Heart left ventricle (tissue), 16 donors: ENCODE measurements around the gene NMU. TPM values are rescaled to one million over a fixed set of nuclear protein-coding genes. Genes with fewer than 3 reads are reported as not detected.
"Not testable (repeated sequence)": the region's sequence is repeated elsewhere in the genome, so short reads cannot be mapped to it uniquely, and the experiment has no call there.

Experiments used
- ATAC-seq, 4 donors: fragments of 200-7000 bp; cut with Tn5 transposase; one replicate each; pipeline ENCODE4 v1.9.1; 2020 to 2022; ENCODE audit warnings: moderate library complexity in 4 of 4, mild to moderate bottlenecking in 3 of 4, moderate number of reproducible peaks in 1 of 4
- DNase-seq, 5 donors: peaks; one replicate each; pipeline ENCODE4 v3.0.0-alpha.2; 2020
- H3K27ac ChIP-seq, 12 donors: fragments of 200-600 bp; sonication (generic) in 4 of 12; one replicate each; pipeline versions ENCODE4 v1.5.0 to v1.8.0; 2016 to 2022; ENCODE audit warnings: mild to moderate bottlenecking in 2 of 12
- H3K27me3 ChIP-seq, 9 donors: fragments of 200-600 bp; sonication (generic) in 2 of 9; one replicate each; pipeline versions ENCODE4 v1.5.1 to v1.8.0; 2016 to 2022; ENCODE audit warnings: mild to moderate bottlenecking in 3 of 9
- H3K36me3 ChIP-seq, 9 donors: fragments of 200-600 bp; sonication (generic) in 2 of 9; one replicate each; pipeline versions ENCODE4 v1.5.0 to v1.8.0; 2018 to 2022; ENCODE audit warnings: mild to moderate bottlenecking in 2 of 9
- H3K4me1 ChIP-seq, 12 donors: fragments of 200-600 bp; sonication (generic) in 4 of 12; one replicate each; pipeline versions ENCODE4 v1.5.0 to v1.8.0; 2016 to 2022; ENCODE audit warnings: mild to moderate bottlenecking in 3 of 12
- H3K4me3 ChIP-seq, 12 donors: fragments of 200-600 bp; sonication (generic) in 4 of 12; one replicate each; pipeline versions ENCODE4 v1.5.0 to v1.8.0; 2017 to 2022; ENCODE audit warnings: mild to moderate bottlenecking in 9 of 12, moderate library complexity in 4 of 12
- H3K9me3 ChIP-seq, 12 donors: fragments of 200-600 bp; sonication (generic) in 4 of 12; one replicate each; pipeline versions ENCODE4 v1.5.0 to v1.8.0; 2016 to 2022; ENCODE audit warnings: mild to moderate bottlenecking in 1 of 12
- POLR2A ChIP-seq, 2 donors: fragments of 450-650 bp; IDR thresholded peaks; one replicate each; pipeline ENCODE4 v1.6.1; 2017; ENCODE audit warnings: antibody characterized with exemption in 2 of 2, mild to moderate bottlenecking in 2 of 2, moderate library complexity in 2 of 2
- WGBS, 4 donors: extraction: QIAGEN DNeasy Blood & Tissue Kit in 2 of 4; methylation state at CpG; one replicate each; pipeline versions ENCODE4 v1.1.5 to v1.1.7; 2013 to 2018; 5-methylcytosine and 5-hydroxymethylcytosine counted together
- intact Hi-C, 10 donors: fragments of 100-400 bp; cut with DNase I; formaldehyde crosslinking; loops; one replicate each; pipeline versions ENCODE4 v1.11.1 to v1.14.2; 2022
- polyA plus RNA-seq, 2 donors: library from polyadenylated mRNA; stranded (reverse); fragments of 200-250 nt; gene quantifications; one replicate each; pipeline ENCODE4 v1.2.3, GENCODE V29; 2013
- total RNA-seq, 9 donors: library from RNA; depleted of rRNA in 2 of 9; stranded (reverse); fragments of >200 nt in 2 of 9; fragmentation: NEBNext Ultra II Directional in 3 of 9; extraction: Animal tissue kit (Norgen Biotek cat#: 25700) in 3 of 9; gene quantifications; one replicate each; pipeline versions ENCODE4 v1.1.0 to v1.2.4, GENCODE V29; 2016 to 2023
- TF ChIP-seq, protein P1 (sequence below), 12 donors: fragments of 200-600 bp; sonication (generic) in 4 of 12; IDR thresholded peaks; one replicate each; pipeline versions ENCODE4 v1.5.0 to v1.8.0; 2018 to 2022; ENCODE audit warnings: antibody characterized with exemption in 12 of 12, mild to moderate bottlenecking in 5 of 12
- donor health status: ischemic (EF 13 %, LVEDD 7.1; RV severe dilation, severe dysfunction).
- donor health status: healthy with polysubstance abuse.
- donor health status: DM: no; HTN: yes; CAD: no.
- donor health status: DM: no; HTN: no; CAD: no.
- donor health status: ischemic (EF 25% LVEDD 6.9; RV normal size, moderate dysfunction).
- donor health status: ischemic (EF 25% LVEDD 5.7; RV mildly dilated, moderate dysfunction).
- donor health status: healthy.
- donor health status: DM: yes; HTN: yes; CAD: no.
- donor health status: ischemic (EF 35%, LVEDD 5.7; RV mildly dilated, moderate dysfunction).
- donor health status: nonischemic (EF 11% LVEDD 7.7; RV severe dilation, severe dysfunction).
- donor health status: DM: yes; HTN: yes; CAD: no.
- donor health status: PGD.
- donor health status: ischemic (EF 29% LVEDD 5.4; RV normal size, mild dysfunction).
- donor health status: nonischemic (EF 23%, LVEDD 6.1; RV moderate dilation, normal function).

The NMU gene
- total and polyA plus RNA-seq, 11 donors: 2.0 TPM; not detected in 10

DNA sequence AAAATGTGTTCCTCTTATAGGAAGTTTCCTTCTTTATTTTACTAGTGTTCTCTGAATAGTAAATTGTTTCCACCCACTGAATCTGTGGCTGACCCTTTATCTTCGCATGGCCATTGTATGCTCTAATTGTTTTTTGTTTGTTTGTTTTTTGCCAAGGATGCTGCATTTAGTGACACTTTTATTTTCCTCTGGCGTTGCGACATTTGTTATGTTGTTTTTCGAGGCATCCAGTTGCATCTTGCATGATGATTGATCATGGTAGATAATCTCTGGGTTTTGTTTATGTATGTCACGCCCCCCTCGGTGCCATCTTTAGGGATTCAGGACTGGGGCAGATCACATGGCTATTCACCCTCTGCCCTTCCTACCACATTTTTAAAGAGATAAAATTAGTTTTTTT is 2.2 kb downstream of the NMU start:
- Histone ChIP-seq H3K36me3 (no peaks in the 10 kb centered on the region), H3K27ac (no peak overlapping the region), H3K4me3 (no peak overlapping the region), H3K4me1 (peaks cover 0 to 20% (median 10%) of the 10 kb centered on the region in 12 donors), H3K27me3 (peaks cover 9 to 69% (median 40%) of the 10 kb centered on the region in 9 donors), H3K9me3 (peaks cover 0 to 10% (median 0%) of the 10 kb centered on the region in 12 donors)
- no peak for TF ChIP-seq POLR2A (IDR thresholded peaks at IDR 0.05)
- TF ChIP-seq, protein P1, sequence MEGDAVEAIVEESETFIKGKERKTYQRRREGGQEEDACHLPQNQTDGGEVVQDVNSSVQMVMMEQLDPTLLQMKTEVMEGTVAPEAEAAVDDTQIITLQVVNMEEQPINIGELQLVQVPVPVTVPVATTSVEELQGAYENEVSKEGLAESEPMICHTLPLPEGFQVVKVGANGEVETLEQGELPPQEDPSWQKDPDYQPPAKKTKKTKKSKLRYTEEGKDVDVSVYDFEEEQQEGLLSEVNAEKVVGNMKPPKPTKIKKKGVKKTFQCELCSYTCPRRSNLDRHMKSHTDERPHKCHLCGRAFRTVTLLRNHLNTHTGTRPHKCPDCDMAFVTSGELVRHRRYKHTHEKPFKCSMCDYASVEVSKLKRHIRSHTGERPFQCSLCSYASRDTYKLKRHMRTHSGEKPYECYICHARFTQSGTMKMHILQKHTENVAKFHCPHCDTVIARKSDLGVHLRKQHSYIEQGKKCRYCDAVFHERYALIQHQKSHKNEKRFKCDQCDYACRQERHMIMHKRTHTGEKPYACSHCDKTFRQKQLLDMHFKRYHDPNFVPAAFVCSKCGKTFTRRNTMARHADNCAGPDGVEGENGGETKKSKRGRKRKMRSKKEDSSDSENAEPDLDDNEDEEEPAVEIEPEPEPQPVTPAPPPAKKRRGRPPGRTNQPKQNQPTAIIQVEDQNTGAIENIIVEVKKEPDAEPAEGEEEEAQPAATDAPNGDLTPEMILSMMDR (IDR thresholded peaks at IDR 0.05): no peak
- no peak for ATAC-seq
- DNase-seq: no peak
- intact Hi-C loops: no loop called here
- 61 to 73% (median 66%) methylated on average over 6 of the region's 6 CpGs for WGBS, 4 donors

DNA sequence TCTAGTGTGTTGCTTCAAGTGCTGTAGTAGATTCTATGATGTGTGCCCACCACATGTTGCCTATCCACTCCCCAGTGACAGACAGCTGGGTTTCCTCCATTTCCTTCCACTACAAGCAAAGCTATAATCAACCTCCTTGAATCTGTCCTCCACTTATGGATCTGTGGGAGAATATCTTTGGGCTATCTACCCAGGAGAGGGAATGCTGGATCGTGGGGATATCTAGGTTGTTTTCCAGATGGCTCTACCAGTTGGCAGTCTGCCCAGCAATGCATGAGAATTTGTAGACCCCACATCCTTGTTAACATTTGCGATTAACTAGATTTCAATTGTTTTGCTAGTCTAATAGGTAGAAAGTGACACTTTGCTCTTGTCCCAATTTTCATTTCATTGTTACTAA is 10.3 kb downstream of the NMU start:
- intact Hi-C loops: no loop called here
- Histone ChIP-seq H3K9me3 (peaks cover 0 to 3% (median 0%) of the 10 kb centered on the region in 12 donors), H3K4me3 (no peak overlapping the region), H3K36me3 (no peaks in the 10 kb centered on the region), H3K27me3 (peaks cover 0 to 10% (median 2%) of the 10 kb centered on the region in 9 donors), H3K4me1 (no peaks in the 10 kb centered on the region), H3K27ac (no peak overlapping the region)
- 30 to 46% (median 41%) methylated on average over 2 of the region's 2 CpGs for WGBS, 4 donors
- DNase-seq: no peak
- ATAC-seq: no peak
- no peak for TF ChIP-seq POLR2A (IDR thresholded peaks at IDR 0.05)
- TF ChIP-seq, protein P1 (IDR thresholded peaks at IDR 0.05): no peak

DNA sequence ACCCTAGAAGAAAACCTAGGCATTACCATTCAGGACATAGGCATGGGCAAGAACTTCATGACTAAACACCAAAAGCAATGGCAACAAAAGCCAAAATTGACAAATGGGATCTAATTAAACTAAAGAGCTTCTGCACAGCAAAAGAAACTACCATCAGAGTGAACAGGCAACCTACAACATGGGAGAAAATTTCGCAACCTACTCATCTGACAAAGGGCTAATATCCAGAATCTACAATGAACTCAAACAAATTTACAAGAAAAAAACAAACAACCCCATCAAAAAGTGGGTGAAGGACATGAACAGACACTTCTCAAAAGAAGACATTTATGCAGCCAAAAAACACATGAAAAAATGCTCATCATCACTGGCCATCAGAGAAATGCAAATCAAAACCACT is 12.0 kb downstream of the NMU start:
- H3K4me1 ChIP-seq, H3K9me3 ChIP-seq, H3K27me3 ChIP-seq, H3K36me3 ChIP-seq, intact Hi-C loops, DNase-seq, H3K4me3 ChIP-seq, ATAC-seq, H3K27ac ChIP-seq: not testable (repeated sequence)
- WGBS, 4 donors: 71 to 72% (median 72%) methylated on average over 1 of the region's 1 CpG; no CpG with 5 or more reads in 1 of the 4 donors

DNA sequence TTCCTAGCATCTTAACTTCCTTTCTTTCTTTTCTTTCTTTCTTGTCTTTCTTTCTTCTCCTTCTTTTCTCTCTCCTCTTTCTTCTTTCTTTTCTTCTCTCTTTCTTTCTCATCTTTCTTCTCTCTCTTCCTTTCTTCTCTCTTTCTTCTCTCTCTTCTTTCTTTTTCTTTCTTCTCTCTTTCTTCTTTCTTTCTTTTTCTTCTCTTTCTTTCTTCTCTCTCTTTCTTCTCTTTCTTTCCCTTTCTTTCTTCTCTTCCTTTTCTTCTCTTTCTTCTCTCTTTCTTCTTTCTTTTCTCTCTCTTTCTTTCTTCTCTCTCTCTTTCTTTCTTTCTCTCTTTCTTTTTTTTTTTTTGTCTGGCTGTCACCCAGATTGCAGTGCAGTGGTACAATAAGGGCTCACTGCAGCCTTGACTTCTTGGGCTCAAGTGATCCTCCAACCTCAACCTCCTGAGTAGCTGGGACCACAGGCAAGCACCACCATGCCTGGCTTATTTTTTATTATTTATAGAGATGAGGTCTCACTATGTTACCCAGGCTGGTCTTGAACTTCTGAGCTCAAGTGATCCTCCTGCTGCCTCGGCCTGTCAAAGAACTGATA is 17.5 kb downstream of the NMU start:
- Histone ChIP-seq H3K36me3 (no peaks in the 10 kb centered on the region), H3K4me3 (no peak overlapping the region), H3K27me3 (no peaks in the 10 kb centered on the region), H3K27ac (no peak overlapping the region), H3K4me1 (no peaks in the 10 kb centered on the region), H3K9me3 (no peaks in the 10 kb centered on the region)
- 83% methylated on average over 1 of the region's 1 CpG; no CpG with 5 or more reads in 1 of the 4 donors for WGBS, 4 donors
- intact Hi-C loops: no loop called here
- no peak for TF ChIP-seq POLR2A (IDR thresholded peaks at IDR 0.05)
- TF ChIP-seq, protein P1 (IDR thresholded peaks at IDR 0.05): no peak
- no peak for ATAC-seq
- DNase-seq: no peak
